Tibial artery (tissue), 4 donors: Measurements from ENCODE around the gene TRAF7.

Experiments used
- DNase-seq, 2 donors: peaks; one replicate each; pipeline ENCODE4 v3.0.0-alpha.2; 2019
- H3K27ac ChIP-seq, 2 donors: fragments of 200-600 bp; sonication (generic) in 1 of 2; 1 replicate in 1 of 2; 2 replicates in 1 of 2; pipeline ENCODE4 v1.5.1; 2018 to 2019; ENCODE audit warnings: mild to moderate bottlenecking in 1 of 2
- H3K27me3 ChIP-seq, 2 donors: fragments of 200-600 bp; sonication (generic) in 1 of 2; one replicate each; pipeline versions ENCODE4 v1.5.1 to v1.6.0; 2016 to 2019
- H3K36me3 ChIP-seq, 3 donors: fragments of 200-600 bp; sonication (generic) in 2 of 3; one replicate each; pipeline ENCODE4 v1.5.1; 2016 to 2019; ENCODE audit warnings: mild to moderate bottlenecking in 2 of 3
- H3K4me1 ChIP-seq, 4 donors: fragments of 200-600 bp; sonication (generic) in 2 of 4; 1 replicate in 3 of 4; 2 replicates in 1 of 4; pipeline ENCODE4 v1.5.1; 2016 to 2019
- H3K4me3 ChIP-seq, 2 donors: fragments of 200-600 bp; sonication (generic) in 1 of 2; 1 replicate in 1 of 2; 2 replicates in 1 of 2; pipeline ENCODE4 v1.5.1; 2018 to 2019; ENCODE audit warnings: mild to moderate bottlenecking in 2 of 2
- H3K9me3 ChIP-seq, 3 donors: fragments of 200-600 bp; sonication (generic) in 1 of 3; one replicate each; pipeline ENCODE4 v1.5.1; 2016 to 2019
- CTCF ChIP-seq, 2 experiments: fragments of 200-600 bp in 1 of 2; fragments of 450-650 bp in 1 of 2; IDR thresholded peaks; one replicate each; pipeline ENCODE4 v1.5.1; 2017 to 2019; ENCODE audit warnings: antibody characterized with exemption in 2 of 2, mild to moderate bottlenecking in 1 of 2, moderate library complexity in 1 of 2
- intact Hi-C: fragments of 100-400 bp; cut with DNase I; formaldehyde crosslinking; loops from one replicate; pipeline ENCODE4 v1.15.0; 2023; ENCODE audit warnings: low total_unique reads

The TRAF7 gene

GRCh38 chr16:2189252-2189893 lies 33.8 kb downstream of the TRAF7 start:
- Histone ChIP-seq H3K4me3 (no peak overlapping the region), H3K27ac (no peak overlapping the region), H3K27me3 (peaks cover 0 to 26% of the 10 kb centered on the region in 2 donors), H3K9me3 (no peaks in the 10 kb centered on the region), H3K36me3 (no peaks in the 10 kb centered on the region), H3K4me1 (no peaks in the 10 kb centered on the region)
- intact Hi-C loops, result no loop called here
- no peak for TF ChIP-seq CTCF (IDR thresholded peaks at IDR 0.05)
- DNase-seq, result no peak

GRCh38 chr16:2190002-2190658 lies 34.5 kb downstream of the TRAF7 start:
- no peaks in the 10 kb centered on the region for H3K36me3 ChIP-seq
- H3K4me3 ChIP-seq, result no peak overlapping the region
- DNase-seq, result no peak
- intact Hi-C loops, result no loop called here
- no peak overlapping the region for H3K27ac ChIP-seq
- no peak for TF ChIP-seq CTCF (IDR thresholded peaks at IDR 0.05)
- peaks cover 0 to 3% (median 2%) of the 10 kb centered on the region in 4 donors for H3K4me1 ChIP-seq
- H3K27me3 ChIP-seq, result peaks cover 0 to 31% of the 10 kb centered on the region in 2 donors
- no peaks in the 10 kb centered on the region for H3K9me3 ChIP-seq

DNA sequence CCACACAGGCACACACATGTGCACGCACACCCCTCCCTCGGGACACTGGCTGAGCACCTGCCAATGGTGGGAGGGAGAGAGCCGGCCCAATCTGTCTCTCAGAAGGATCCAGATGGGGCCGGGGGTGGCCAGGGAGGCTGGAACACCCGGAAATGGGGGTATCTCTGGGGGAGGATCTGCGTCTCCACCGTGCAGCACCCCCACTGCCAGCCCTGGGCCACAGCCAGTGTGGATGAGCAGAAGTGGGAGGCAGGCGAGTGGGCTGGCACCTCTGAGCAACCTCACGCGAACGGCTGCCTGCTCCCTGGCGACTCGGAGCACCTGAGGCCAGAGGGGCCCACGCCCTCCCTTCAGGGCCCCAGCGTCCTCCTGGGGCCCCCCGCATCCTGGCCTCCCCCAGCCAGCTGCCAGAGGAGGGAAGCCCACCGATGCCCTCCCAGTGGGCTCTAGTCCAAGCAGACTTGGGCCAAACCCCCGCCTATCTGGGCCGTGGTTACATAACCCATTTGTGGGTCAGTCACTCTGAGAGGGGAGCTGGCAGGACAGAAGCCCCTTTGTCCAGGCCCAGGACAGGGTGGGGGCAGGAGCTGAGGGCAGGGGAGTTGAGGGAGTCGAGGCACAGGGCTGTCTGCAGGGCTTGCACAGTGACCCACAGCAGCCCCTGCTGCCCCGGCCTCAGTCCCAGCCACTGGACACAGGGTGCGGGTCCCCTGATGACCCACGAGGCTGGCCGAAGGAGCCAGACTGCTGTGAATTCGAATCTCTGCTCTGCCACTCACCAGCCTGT lies 35.3 kb downstream of the TRAF7 start:
- Histone ChIP-seq H3K36me3 (no peaks in the 10 kb centered on the region), H3K4me1 (peaks cover 0 to 10% (median 9%) of the 10 kb centered on the region in 4 donors), H3K9me3 (no peaks in the 10 kb centered on the region), H3K4me3 (no peak overlapping the region), H3K27ac (no peak overlapping the region), H3K27me3 (peaks cover 0 to 35% of the 10 kb centered on the region in 2 donors)
- no peak for TF ChIP-seq CTCF (IDR thresholded peaks at IDR 0.05)
- intact Hi-C loops, result no loop called here
- DNase-seq, result no peak

DNA sequence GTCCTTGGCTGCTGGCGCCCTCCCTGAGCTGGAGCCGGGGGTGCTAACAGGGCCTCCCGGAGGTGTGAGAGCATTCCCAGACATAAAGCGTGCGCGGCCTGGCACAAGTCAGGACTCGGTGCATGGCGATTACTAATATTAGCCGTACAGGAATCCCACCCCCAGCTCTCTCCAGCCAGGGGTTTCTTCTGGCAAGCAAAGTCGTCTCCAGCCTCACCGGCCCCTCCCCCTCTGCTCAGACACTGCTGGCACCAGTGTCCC lies 35.8 kb downstream of the TRAF7 start:
- Histone ChIP-seq H3K36me3 (no peaks in the 10 kb centered on the region), H3K27ac (no peak overlapping the region), H3K9me3 (no peaks in the 10 kb centered on the region), H3K4me1 (peaks cover 0 to 14% (median 13%) of the 10 kb centered on the region in 4 donors), H3K4me3 (no peak overlapping the region), H3K27me3 (peaks cover 0 to 40% of the 10 kb centered on the region in 2 donors)
- intact Hi-C loops, result no loop called here
- TF ChIP-seq CTCF (IDR thresholded peaks at IDR 0.05), result no peak
- DNase-seq, result no peak

GRCh38 chr16:2194166-2194834 lies 38.7 kb downstream of the TRAF7 start:
- no peak for DNase-seq
- Histone ChIP-seq H3K27ac (no peak overlapping the region), H3K36me3 (no peaks in the 10 kb centered on the region), H3K27me3 (peaks cover 2 to 61% of the 10 kb centered on the region in 2 donors), H3K9me3 (no peaks in the 10 kb centered on the region), H3K4me1 (peaks cover 0 to 21% (median 16%) of the 10 kb centered on the region in 4 donors), H3K4me3 (no peak overlapping the region)
- no peak for TF ChIP-seq CTCF (IDR thresholded peaks at IDR 0.05)
- intact Hi-C loops, result no loop called here
